Vagina (tissue), 2 donors: ENCODE data around the gene PTPRK.

ENCODE experiments used
- POLR2A ChIP-seq, 2 donors: fragments of 450-650 bp; IDR thresholded peaks; one replicate each; pipeline ENCODE4 v1.6.1; 2017; ENCODE audit warnings: antibody characterized with exemption in 2 of 2, mild to moderate bottlenecking in 2 of 2, moderate library complexity in 2 of 2
- POLR2AphosphoS5 ChIP-seq, 2 donors: sonication (generic); formaldehyde crosslinking; IDR thresholded peaks; one replicate each; pipeline ENCODE4 v1.9.0; 2017; ENCODE audit warnings: antibody characterized with exemption in 2 of 2, mild to moderate bottlenecking in 2 of 2, low read depth in 1 of 2; ENCODE audit not compliant: insufficient read depth in 1 of 2
- TF ChIP-seq, protein P1 (sequence below), 3 experiments: fragments of 450-650 bp in 2 of 3; fragments of 200-600 bp in 1 of 3; sonication (generic) in 1 of 3; IDR thresholded peaks; one replicate each; pipeline ENCODE4 v1.5.1; 2017 to 2019; ENCODE audit warnings: antibody characterized with exemption in 3 of 3, mild to moderate bottlenecking in 2 of 3, moderate library complexity in 2 of 3

DNA sequence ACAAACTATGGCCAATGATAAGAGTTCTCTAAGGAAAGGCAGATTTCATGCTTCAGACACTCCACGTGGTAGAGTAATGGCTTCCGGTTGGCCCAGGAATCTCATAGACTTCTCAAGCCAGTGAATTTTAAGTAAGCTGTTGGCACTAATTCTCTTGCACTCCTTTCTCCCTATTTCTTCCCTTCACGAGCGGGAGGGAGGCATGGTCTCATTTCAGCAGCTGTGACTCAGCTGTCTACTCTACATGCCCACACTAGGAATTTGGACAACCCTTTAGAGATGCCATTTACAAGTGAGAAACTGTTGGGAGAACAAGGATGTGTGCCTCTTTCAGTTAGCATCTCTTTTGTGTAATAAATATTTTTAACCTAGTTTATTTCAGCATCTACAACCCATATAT is 107.7 kb downstream of the PTPRK start:
- TF ChIP-seq, protein P1, sequence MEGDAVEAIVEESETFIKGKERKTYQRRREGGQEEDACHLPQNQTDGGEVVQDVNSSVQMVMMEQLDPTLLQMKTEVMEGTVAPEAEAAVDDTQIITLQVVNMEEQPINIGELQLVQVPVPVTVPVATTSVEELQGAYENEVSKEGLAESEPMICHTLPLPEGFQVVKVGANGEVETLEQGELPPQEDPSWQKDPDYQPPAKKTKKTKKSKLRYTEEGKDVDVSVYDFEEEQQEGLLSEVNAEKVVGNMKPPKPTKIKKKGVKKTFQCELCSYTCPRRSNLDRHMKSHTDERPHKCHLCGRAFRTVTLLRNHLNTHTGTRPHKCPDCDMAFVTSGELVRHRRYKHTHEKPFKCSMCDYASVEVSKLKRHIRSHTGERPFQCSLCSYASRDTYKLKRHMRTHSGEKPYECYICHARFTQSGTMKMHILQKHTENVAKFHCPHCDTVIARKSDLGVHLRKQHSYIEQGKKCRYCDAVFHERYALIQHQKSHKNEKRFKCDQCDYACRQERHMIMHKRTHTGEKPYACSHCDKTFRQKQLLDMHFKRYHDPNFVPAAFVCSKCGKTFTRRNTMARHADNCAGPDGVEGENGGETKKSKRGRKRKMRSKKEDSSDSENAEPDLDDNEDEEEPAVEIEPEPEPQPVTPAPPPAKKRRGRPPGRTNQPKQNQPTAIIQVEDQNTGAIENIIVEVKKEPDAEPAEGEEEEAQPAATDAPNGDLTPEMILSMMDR (IDR thresholded peaks at IDR 0.05): no peak
- TF ChIP-seq POLR2A (IDR thresholded peaks at IDR 0.05): no peak
- TF ChIP-seq POLR2AphosphoS5 (IDR thresholded peaks at IDR 0.05; ENCODE audit: insufficient read depth in 1 of 2, low read depth in 1 of 2): no peak
